ENCODE results near the gene WWC1.

GRCh38 chr5:168318240-168318639, 26.8 kb downstream of the WWC1 start:
- TF ChIP-seq POLR2A (IDR thresholded peaks at IDR 0.05; ENCODE audit: low read depth, low read length) (no peak), TAF1 (IDR thresholded peaks at IDR 0.05; ENCODE audit: low read depth, low read length) (no peak), PAX5 (IDR thresholded peaks at IDR 0.05; ENCODE audit: insufficient read depth, low read length, severe bottlenecking) (no peak), POLR2AphosphoS5 (IDR thresholded peaks at IDR 0.05; ENCODE audit: low read depth, low read length) (no peak)

Data from GM12891 (cell line).